Limb (tissue), 2 donors: ENCODE measurements around the gene TUBB3.
A peak's percentile ranks its signal among the peaks of the same experiment; 100 is the strongest.

Source experiments
- DNase-seq, 2 donors: peaks; one replicate each; pipeline ENCODE4 v3.0.0-alpha.2; 2016; ENCODE audit errors: extremely low spot score in 2 of 2

TUBB3 gene

GRCh38 chr16:89936981-89937380 is 13.8 kb downstream of the TUBB3 start:
- DNase-seq: no peak

- no peak for DNase-seq
These were observed 15.2 kb downstream of the TUBB3 start for GRCh38 chr16:89938175-89938885.

GRCh38 chr16:89944773-89945172 is 21.6 kb downstream of the TUBB3 start:
- no peak for DNase-seq

- no peak for DNase-seq
These were observed 22.5 kb downstream of the TUBB3 start for GRCh38 chr16:89945654-89946053.

- no peak for DNase-seq
These were observed 23.4 kb downstream of the TUBB3 start for GRCh38 chr16:89946515-89946914.

GRCh38 chr16:89949121-89949742 is 26.1 kb downstream of the TUBB3 start:
- no peak for DNase-seq

- DNase-seq: no peak
These were observed 26.6 kb downstream of the TUBB3 start for GRCh38 chr16:89949756-89950155.

- no peak for DNase-seq
These were observed 28.4 kb downstream of the TUBB3 start for GRCh38 chr16:89951509-89951908.

- no peak for DNase-seq
These were observed 28.9 kb downstream of the TUBB3 start for GRCh38 chr16:89952049-89952448.

GRCh38 chr16:89952551-89952950 is 29.4 kb downstream of the TUBB3 start:
- DNase-seq: no peak

GRCh38 chr16:89953671-89954406 is 30.7 kb downstream of the TUBB3 start:
- no peak for DNase-seq

GRCh38 chr16:89954462-89954861 is 31.3 kb downstream of the TUBB3 start:
- DNase-seq: no peak

GRCh38 chr16:89955001-89955685 is 32.0 kb downstream of the TUBB3 start:
- DNase-seq: no peak

GRCh38 chr16:89956505-89957215 is 33.5 kb downstream of the TUBB3 start:
- no peak for DNase-seq

- no peak for DNase-seq
These were observed 34.2 kb downstream of the TUBB3 start for GRCh38 chr16:89957216-89957785.

- peak; percentile 6 to 64 for DNase-seq
These were observed 34.9 kb downstream of the TUBB3 start for GRCh38 chr16:89958068-89958467.

- DNase-seq: no peak
These were observed 35.5 kb downstream of the TUBB3 start for GRCh38 chr16:89958596-89958995.

- no peak for DNase-seq
These were observed 37.8 kb downstream of the TUBB3 start for GRCh38 chr16:89960966-89961365.

- DNase-seq: no peak
These were observed 38.8 kb downstream of the TUBB3 start for GRCh38 chr16:89961920-89962319.

- DNase-seq: no peak
These were observed 39.8 kb downstream of the TUBB3 start for GRCh38 chr16:89962754-89963498.
